NCI-H2227 (cell line): ENCODE results near the gene ITGB6.
"Not testable (repeated sequence)": the region's sequence is repeated elsewhere in the genome, so short reads cannot be mapped to it uniquely, and the experiment has no call there.

Experiments
- DNase-seq: peaks from one replicate; lab custom pipeline; 2025; ENCODE audit not compliant: unreplicated experiment; lab: John Stamatoyannopoulos, UW

ITGB6 gene

GRCh38 chr2:160197587-160197986 is 2.5 kb downstream of the ITGB6 start:
- DNase-seq = no peak

GRCh38 chr2:160194946-160195345 is 5.1 kb downstream of the ITGB6 start:
- no peak for DNase-seq

GRCh38 chr2:160194351-160194750 is 5.7 kb downstream of the ITGB6 start:
- DNase-seq = no peak

GRCh38 chr2:160181146-160181836 is 18.8 kb downstream of the ITGB6 start:
- peak; percentile 40 for DNase-seq

- DNase-seq = not testable (repeated sequence)
Measured at GRCh38 chr2:160180690-160181089, 19.4 kb downstream of the ITGB6 start.

GRCh38 chr2:160180172-160180571 is 19.9 kb downstream of the ITGB6 start:
- DNase-seq = no peak

- DNase-seq = no peak
Measured at GRCh38 chr2:160175169-160176134, 24.6 kb downstream of the ITGB6 start.

- DNase-seq = no peak
Measured at GRCh38 chr2:160174322-160174721, 25.8 kb downstream of the ITGB6 start.

GRCh38 chr2:160169988-160170387 is 30.1 kb downstream of the ITGB6 start:
- no peak for DNase-seq

- no peak for DNase-seq
Measured at GRCh38 chr2:160169471-160169870, 30.6 kb downstream of the ITGB6 start.

GRCh38 chr2:160168878-160169277 is 31.2 kb downstream of the ITGB6 start:
- no peak for DNase-seq

- peak; percentile 37 for DNase-seq
Measured at GRCh38 chr2:160167089-160167740, 32.9 kb downstream of the ITGB6 start.

GRCh38 chr2:160165996-160166395 is 34.1 kb downstream of the ITGB6 start:
- DNase-seq = no peak

- DNase-seq = no peak
Measured at GRCh38 chr2:160165081-160165480, 35.0 kb downstream of the ITGB6 start.

- DNase-seq = peak; percentile 40
Measured at GRCh38 chr2:160157861-160158829, 41.9 kb downstream of the ITGB6 start.

GRCh38 chr2:160156665-160157064 is 43.4 kb downstream of the ITGB6 start:
- DNase-seq = no peak

- no peak for DNase-seq
Measured at GRCh38 chr2:160156100-160156499, 44.0 kb downstream of the ITGB6 start.

- not testable (repeated sequence) for DNase-seq
Measured at GRCh38 chr2:160148419-160148818, 51.7 kb downstream of the ITGB6 start.

GRCh38 chr2:160145471-160145870 is 54.6 kb downstream of the ITGB6 start:
- no peak for DNase-seq

GRCh38 chr2:160144280-160144990 is 55.6 kb downstream of the ITGB6 start:
- no peak for DNase-seq
